Measurements from ENCODE around the gene CTNNA3.
"Not testable (repeated sequence)": the region's sequence is repeated elsewhere in the genome, so short reads cannot be mapped to it uniquely, and the experiment has no call there.

CTNNA3 gene

GRCh38 chr10:66505003-66505657 is 1190.9 kb downstream of the CTNNA3 start:
- DNase-seq: no peak

GRCh38 chr10:66501356-66501755 is 1194.6 kb downstream of the CTNNA3 start:
- DNase-seq: no peak

GRCh38 chr10:66483966-66484365 is 1212.0 kb downstream of the CTNNA3 start:
- no peak for DNase-seq

GRCh38 chr10:66472156-66472555 is 1223.8 kb downstream of the CTNNA3 start:
- DNase-seq: no peak

GRCh38 chr10:66467042-66467441 is 1229.0 kb downstream of the CTNNA3 start:
- no peak for DNase-seq

GRCh38 chr10:66466622-66467021 is 1229.4 kb downstream of the CTNNA3 start:
- no peak for DNase-seq

- DNase-seq: no peak
Measured at GRCh38 chr10:66463611-66464010, 1232.4 kb downstream of the CTNNA3 start.

GRCh38 chr10:66457629-66458028 is 1238.4 kb downstream of the CTNNA3 start:
- DNase-seq: no peak

GRCh38 chr10:66455304-66455703 is 1240.7 kb downstream of the CTNNA3 start:
- DNase-seq: no peak

- no peak for DNase-seq
Measured at GRCh38 chr10:66440568-66440967, 1255.4 kb downstream of the CTNNA3 start.

GRCh38 chr10:66414943-66415342 is 1281.1 kb downstream of the CTNNA3 start:
- DNase-seq: no peak

- DNase-seq: no peak
Measured at GRCh38 chr10:66405566-66405965, 1290.4 kb downstream of the CTNNA3 start.

- DNase-seq: no peak
Measured at GRCh38 chr10:66398669-66399068, 1297.3 kb downstream of the CTNNA3 start.

- DNase-seq: no peak
Measured at GRCh38 chr10:66394342-66395063, 1301.5 kb downstream of the CTNNA3 start.

GRCh38 chr10:66390926-66391325 is 1305.1 kb downstream of the CTNNA3 start:
- DNase-seq: no peak

GRCh38 chr10:66381045-66381444 is 1315.0 kb downstream of the CTNNA3 start:
- no peak for DNase-seq

GRCh38 chr10:66378117-66378876 is 1317.7 kb downstream of the CTNNA3 start:
- no peak for DNase-seq

- DNase-seq: no peak
Measured at GRCh38 chr10:66368146-66368545, 1327.8 kb downstream of the CTNNA3 start.

GRCh38 chr10:66366163-66366562 is 1329.8 kb downstream of the CTNNA3 start:
- no peak for DNase-seq

- no peak for DNase-seq
Measured at GRCh38 chr10:66365686-66366085, 1330.3 kb downstream of the CTNNA3 start.

GRCh38 chr10:66362522-66362921 is 1333.5 kb downstream of the CTNNA3 start:
- no peak for DNase-seq

GRCh38 chr10:66353822-66354221 is 1342.2 kb downstream of the CTNNA3 start:
- DNase-seq: not testable (repeated sequence)

GRCh38 chr10:66353422-66353821 is 1342.6 kb downstream of the CTNNA3 start:
- no peak for DNase-seq
